Measurements from ENCODE around the gene TWNK. TPM values are rescaled to one million over a fixed set of nuclear protein-coding genes. Genes with fewer than 3 reads are reported as not detected.

TWNK gene
- total RNA-seq, 2 donors from 2014 or later: 9.7 to 17.3 TPM

- intact Hi-C loops (cut with DNase I): no loop called here
- H3K4me1 ChIP-seq (replicated peaks): no peaks in the 10 kb centered on the region
- no peaks in the 10 kb centered on the region for H3K27me3 ChIP-seq (replicated peaks; ENCODE audit: insufficient read depth)
- no peak for DNase-seq (ENCODE audit: low spot score)
- no peaks in the 10 kb centered on the region for H3K9me3 ChIP-seq
- H3K4me3 ChIP-seq: no peak overlapping the region
- TF ChIP-seq CTCF (IDR thresholded peaks at IDR 0.05): no peak
- TF ChIP-seq POLR2AphosphoS5 (IDR thresholded peaks at IDR 0.05): no peak
- no peak for TF ChIP-seq POLR2A (IDR thresholded peaks at IDR 0.05)
- WGBS: 93% methylated on average over 15 of the region's 15 CpGs
- H3K36me3 ChIP-seq: no peaks in the 10 kb centered on the region
- no peak overlapping the region for H3K27ac ChIP-seq
Measured at GRCh38 chr10:101022967-101023705, 35.8 kb downstream of the TWNK start.

- no peak overlapping the region for H3K4me3 ChIP-seq
- TF ChIP-seq CTCF (IDR thresholded peaks at IDR 0.05) (no peak), POLR2A (IDR thresholded peaks at IDR 0.05) (no peak), POLR2AphosphoS5 (IDR thresholded peaks at IDR 0.05) (no peak)
- no peaks in the 10 kb centered on the region for H3K9me3 ChIP-seq
- H3K4me1 ChIP-seq (replicated peaks): peaks cover 6% of the 10 kb centered on the region
- no peak overlapping the region for H3K27ac ChIP-seq
- WGBS: 73% methylated on average over 10 of the region's 10 CpGs
- DNase-seq (ENCODE audit: low spot score): no peak
- intact Hi-C loops (cut with DNase I): no loop called here
- no peaks in the 10 kb centered on the region for H3K27me3 ChIP-seq (replicated peaks; ENCODE audit: insufficient read depth)
- H3K36me3 ChIP-seq: no peaks in the 10 kb centered on the region
Measured at GRCh38 chr10:101027106-101027720, 39.9 kb downstream of the TWNK start.

GRCh38 chr10:101028446-101029337 lies 41.3 kb downstream of the TWNK start:
- Histone ChIP-seq H3K4me1 (replicated peaks) (peaks cover 16% of the 10 kb centered on the region), H3K9me3 (no peaks in the 10 kb centered on the region), H3K4me3 (no peak overlapping the region), H3K27ac (no peak overlapping the region), H3K36me3 (no peaks in the 10 kb centered on the region), H3K27me3 (replicated peaks; ENCODE audit: insufficient read depth) (no peaks in the 10 kb centered on the region)
- DNase-seq (ENCODE audit: low spot score): no peak
- intact Hi-C loops (cut with DNase I): no loop called here
- no peak for TF ChIP-seq CTCF (IDR thresholded peaks at IDR 0.05)
- no peak for TF ChIP-seq POLR2A (IDR thresholded peaks at IDR 0.05)
- TF ChIP-seq POLR2AphosphoS5 (IDR thresholded peaks at IDR 0.05): no peak
- WGBS: 73% methylated on average over 7 of the region's 7 CpGs

GRCh38 chr10:101029520-101030295 lies 42.4 kb downstream of the TWNK start:
- peaks cover 16% of the 10 kb centered on the region for H3K4me1 ChIP-seq (replicated peaks)
- WGBS: 62% methylated on average over 27 of the region's 27 CpGs
- no peaks in the 10 kb centered on the region for H3K36me3 ChIP-seq
- TF ChIP-seq CTCF (IDR thresholded peaks at IDR 0.05): no peak
- no peak for TF ChIP-seq POLR2AphosphoS5 (IDR thresholded peaks at IDR 0.05)
- intact Hi-C loops (cut with DNase I): loop anchor here (5.0 kb wide), 1 partner anchor 38 kb away; no protein-coding TSS in a partner anchor
- H3K27me3 ChIP-seq (replicated peaks; ENCODE audit: insufficient read depth): no peaks in the 10 kb centered on the region
- DNase-seq (ENCODE audit: low spot score): no peak
- no peak overlapping the region for H3K27ac ChIP-seq
- H3K4me3 ChIP-seq: no peak overlapping the region
- H3K9me3 ChIP-seq: no peaks in the 10 kb centered on the region
